Thyroid gland (tissue), 4 donors: ENCODE measurements around the gene AMZ1.

ENCODE experiments used
- CTCF ChIP-seq, 6 experiments: fragments of 200-600 bp in 3 of 6; fragments of 450-650 bp in 3 of 6; sonication (generic) in 3 of 6; IDR thresholded peaks; one replicate each; pipeline ENCODE4 v1.5.1; 2016 to 2019; ENCODE audit warnings: antibody characterized with exemption in 6 of 6, mild to moderate bottlenecking in 2 of 6, inconsistent platforms in 1 of 6, moderate library complexity in 1 of 6
- POLR2A ChIP-seq, 2 donors: fragments of 450-650 bp; IDR thresholded peaks; one replicate each; pipeline ENCODE4 v1.6.1; 2017; ENCODE audit warnings: antibody characterized with exemption in 2 of 2, mild to moderate bottlenecking in 2 of 2, moderate library complexity in 1 of 2

DNA sequence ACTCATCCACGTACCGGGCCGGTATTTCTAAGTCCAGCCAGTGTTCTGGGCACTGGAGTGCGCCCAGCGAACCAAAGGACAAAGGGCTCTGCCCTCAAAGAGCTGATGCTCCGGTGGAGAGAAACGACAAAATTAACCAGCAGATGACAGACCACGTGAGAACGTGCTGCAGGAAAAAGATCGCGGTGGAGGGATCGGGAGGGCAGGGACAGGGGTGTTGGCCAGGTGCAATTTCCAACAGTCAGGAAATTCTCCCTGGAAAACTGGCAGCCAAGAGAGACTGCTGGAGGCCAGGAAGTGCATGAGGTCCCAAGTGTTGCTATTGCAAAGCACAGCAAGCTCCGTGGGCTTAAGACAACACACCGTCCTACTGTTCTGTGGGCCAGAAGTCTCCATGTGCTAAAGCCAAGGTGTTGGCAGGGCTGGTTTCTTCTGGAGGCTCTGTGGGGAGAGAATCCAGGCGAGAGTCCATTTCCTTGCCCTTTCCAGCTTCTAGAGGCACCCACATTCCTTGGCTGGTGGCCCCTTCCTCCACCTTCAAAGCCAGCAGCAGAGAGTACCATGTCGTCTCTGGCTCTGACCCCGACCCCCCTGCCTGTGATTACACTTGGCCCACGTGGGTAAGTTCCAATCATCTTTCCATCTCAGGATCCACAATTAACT is 21.3 kb upstream of the AMZ1 start:
- TF ChIP-seq CTCF (IDR thresholded peaks at IDR 0.05) (no peak), POLR2A (IDR thresholded peaks at IDR 0.05) (no peak)
